ENCODE measurements around the gene NDUFV3.
"Not testable (repeated sequence)": the region's sequence is repeated elsewhere in the genome, so short reads cannot be mapped to it uniquely, and the experiment has no call there.

The NDUFV3 gene

GRCh38 chr21:42887326-42887725, 5.8 kb upstream of the NDUFV3 start:
- no peak for DNase-seq (ENCODE audit: low read depth in 2 of 2, low spot score in 1 of 2)

GRCh38 chr21:42892582-42892930, 553 bp upstream of the NDUFV3 start:
- no peak for DNase-seq (ENCODE audit: low read depth in 2 of 2, low spot score in 1 of 2)

DNA sequence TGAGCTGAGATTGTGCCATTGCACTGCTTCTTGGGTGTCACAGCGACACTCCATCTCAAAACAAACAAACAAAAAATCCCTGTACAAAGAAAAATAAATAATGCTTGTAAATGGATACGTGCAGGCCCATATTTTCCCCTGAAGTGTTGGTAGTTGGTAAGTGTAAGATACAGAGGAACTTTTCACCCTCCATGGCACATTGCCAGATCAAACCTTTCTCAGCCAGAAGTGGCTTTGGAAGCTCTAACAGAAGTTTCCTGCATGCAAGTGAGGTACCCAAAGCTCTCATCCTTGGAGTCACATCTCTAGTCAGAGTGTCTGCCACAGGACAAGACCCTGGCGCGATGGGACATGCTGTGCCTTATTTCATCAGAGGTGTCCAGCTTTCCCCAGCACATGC, 7.3 kb downstream of the NDUFV3 start:
- no peak for DNase-seq (ENCODE audit: low read depth in 2 of 2, low spot score in 1 of 2)

DNA sequence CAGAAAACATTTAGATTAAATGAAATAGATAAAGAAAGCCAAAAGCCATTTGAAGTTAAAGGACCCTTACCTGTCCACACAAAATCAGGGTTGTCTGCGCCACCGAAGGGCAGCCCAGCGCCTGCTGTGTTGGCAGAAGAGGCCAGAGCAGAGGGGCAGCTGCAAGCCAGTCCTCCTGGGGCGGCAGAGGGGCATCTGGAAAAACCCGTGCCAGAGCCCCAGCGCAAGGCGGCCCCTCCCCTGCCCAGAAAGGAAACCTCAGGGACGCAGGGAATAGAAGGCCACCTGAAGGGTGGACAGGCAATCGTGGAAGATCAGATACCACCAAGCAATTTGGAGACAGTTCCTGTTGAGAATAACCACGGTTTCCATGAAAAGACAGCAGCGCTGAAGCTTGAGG, 10.7 kb downstream of the NDUFV3 start:
- DNase-seq (ENCODE audit: low read depth in 2 of 2, low spot score in 1 of 2), result no peak

- DNase-seq (ENCODE audit: low read depth in 2 of 2, low spot score in 1 of 2), result no peak
Observed at GRCh38 chr21:42905195-42905594, 12.1 kb downstream of the NDUFV3 start.

- no peak for DNase-seq (ENCODE audit: low read depth in 2 of 2, low spot score in 1 of 2)
Observed at GRCh38 chr21:42906233-42906632, 13.1 kb downstream of the NDUFV3 start.

GRCh38 chr21:42908484-42908883, 15.4 kb downstream of the NDUFV3 start:
- not testable (repeated sequence) for DNase-seq (ENCODE audit: low read depth in 2 of 2, low spot score in 1 of 2)

GRCh38 chr21:42911920-42912319, 18.8 kb downstream of the NDUFV3 start:
- not testable (repeated sequence) for DNase-seq (ENCODE audit: low read depth in 2 of 2, low spot score in 1 of 2)

DNA sequence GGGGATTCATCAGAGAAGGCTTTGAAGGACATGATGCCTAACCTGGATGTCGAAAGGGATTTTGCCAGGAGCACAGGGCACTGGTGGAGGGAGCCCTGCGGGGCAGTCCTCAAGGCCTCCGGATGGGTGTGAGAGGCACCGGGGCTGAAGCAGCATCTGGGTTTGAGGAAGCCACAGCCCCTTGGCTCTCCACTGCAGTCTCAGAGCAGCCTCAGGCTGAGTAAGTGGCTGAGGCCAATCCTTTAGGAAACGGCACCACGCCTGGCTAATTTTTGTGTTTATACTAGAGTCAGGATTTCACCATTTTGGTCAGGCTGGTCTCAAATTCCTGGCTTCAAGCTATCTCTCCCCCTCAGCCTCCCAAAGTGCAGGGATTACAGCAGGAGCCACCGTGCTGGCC, 20.4 kb downstream of the NDUFV3 start:
- no peak for DNase-seq (ENCODE audit: low read depth in 2 of 2, low spot score in 1 of 2)

DNA sequence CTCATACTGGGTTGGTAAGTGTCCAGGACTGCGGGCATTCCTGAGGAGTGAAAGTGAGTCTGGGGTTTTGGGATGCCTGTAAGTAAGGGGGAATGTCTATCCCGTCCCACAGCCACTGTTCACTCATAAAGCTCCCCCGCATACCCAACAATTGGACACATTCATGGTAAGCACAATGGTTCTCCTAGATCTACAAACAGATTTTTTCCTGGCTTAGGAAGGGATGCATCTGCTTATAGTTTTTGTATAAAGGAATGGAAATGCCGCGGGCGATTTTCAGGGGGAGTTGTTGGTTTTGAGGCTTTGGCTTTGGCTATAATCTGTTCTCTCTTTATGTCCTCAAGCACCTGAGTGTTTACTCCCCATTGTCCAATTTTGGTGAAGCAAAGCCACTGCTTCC, 25.2 kb downstream of the NDUFV3 start:
- no peak for DNase-seq (ENCODE audit: low read depth in 2 of 2, low spot score in 1 of 2)

DNA sequence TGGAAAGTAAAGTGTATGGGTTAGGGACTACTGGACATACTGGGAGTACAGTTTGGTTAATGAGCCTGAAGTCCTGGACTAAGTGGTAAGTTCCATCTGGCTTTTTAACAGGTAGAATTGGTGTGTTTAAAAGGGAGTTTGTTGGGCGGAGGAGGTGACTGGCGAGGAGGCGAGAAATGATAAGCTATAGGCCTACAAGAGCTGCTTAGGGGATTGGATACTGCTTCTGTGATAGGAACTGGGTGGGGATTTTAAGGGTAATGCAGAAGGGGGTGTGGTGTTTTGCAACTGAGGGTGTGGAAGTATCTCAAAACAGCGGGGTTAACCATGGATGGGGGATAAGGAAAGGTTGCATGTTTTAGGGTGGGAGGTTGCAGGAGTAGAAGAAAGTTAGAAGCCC, 28.8 kb downstream of the NDUFV3 start:
- DNase-seq (ENCODE audit: low read depth in 2 of 2, low spot score in 1 of 2), result no peak

DNA sequence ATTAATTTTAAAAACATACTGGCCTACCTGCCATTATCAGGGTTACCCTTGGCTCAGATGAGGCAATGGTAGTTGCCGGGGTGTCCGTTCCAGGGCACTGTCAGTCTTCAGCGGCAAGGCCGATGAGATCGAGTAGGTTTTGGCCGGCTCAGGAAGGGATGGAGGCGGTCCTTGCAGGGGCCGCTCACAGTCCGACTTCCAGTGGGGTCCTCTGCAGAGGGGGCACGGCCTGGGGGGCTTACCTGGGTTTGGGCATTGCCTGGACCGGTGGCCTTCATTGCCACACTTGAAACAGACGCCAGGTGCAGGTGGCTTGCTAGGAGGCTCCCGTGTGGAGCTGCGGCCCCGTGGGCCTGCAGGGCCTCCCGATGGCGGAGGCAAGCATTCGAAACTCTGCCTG, 29.8 kb downstream of the NDUFV3 start:
- DNase-seq (ENCODE audit: low read depth in 2 of 2, low spot score in 1 of 2), result no peak

DNA sequence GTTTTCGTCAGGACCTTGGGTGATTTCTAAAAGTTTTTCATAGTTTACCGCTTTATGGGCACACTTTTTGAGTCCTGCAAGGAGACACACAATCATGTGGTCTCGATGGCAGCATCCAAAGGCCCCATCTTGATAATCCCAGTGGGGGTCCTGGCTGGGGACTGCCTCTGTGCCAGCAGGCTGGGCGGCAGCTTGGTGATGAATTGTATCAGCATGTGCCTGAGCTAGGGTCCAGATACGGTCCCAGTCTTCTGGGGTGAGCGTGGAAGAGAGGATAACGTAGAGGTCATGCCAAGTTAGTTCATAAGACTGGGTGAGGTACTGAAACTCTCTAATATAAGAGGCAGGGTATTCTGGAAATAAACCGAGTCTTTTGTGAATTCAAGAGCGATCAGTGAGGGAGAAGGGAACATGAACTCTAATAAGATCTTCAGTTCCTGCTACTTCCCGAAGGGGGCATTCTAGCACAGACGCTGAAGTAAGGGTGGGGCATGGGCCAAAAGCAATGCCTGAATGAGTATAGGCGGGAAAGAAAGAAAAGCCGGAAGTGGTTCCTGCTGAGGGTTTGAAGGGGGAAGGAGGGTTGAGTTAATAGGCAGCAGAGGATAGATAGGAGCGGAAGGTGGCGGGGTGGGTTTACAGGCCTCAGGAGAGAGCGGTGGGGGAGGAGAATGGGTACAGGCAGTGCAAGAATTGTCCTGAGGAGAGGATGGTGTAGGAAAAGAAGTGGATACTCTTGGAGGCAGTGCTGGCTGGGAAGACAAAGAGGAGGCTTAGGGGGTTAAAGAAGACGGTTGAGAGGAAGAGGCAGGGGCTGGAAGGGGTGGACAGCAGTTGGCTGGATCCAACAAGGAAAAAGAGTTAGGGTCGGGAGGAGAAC, 30.7 kb downstream of the NDUFV3 start:
- DNase-seq (ENCODE audit: low read depth in 2 of 2, low spot score in 1 of 2), result peak; percentile 14 to 33

DNA sequence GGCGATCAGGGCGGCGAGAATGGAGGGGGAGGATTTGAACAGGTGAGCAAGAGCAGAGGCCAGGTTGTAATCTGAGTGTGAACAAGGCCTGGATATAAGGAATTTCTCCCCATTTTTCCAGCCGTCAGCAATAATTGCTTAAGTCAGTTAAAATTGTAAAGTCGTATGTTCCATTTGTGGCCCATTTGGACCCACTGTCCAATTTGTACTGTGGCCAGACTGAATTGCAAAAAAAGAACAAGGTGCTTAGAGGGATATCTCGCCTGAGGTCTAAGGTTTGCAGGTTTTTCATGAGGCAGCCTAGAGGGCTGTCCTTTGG, 31.3 kb downstream of the NDUFV3 start:
- no peak for DNase-seq (ENCODE audit: low read depth in 2 of 2, low spot score in 1 of 2)

DNA sequence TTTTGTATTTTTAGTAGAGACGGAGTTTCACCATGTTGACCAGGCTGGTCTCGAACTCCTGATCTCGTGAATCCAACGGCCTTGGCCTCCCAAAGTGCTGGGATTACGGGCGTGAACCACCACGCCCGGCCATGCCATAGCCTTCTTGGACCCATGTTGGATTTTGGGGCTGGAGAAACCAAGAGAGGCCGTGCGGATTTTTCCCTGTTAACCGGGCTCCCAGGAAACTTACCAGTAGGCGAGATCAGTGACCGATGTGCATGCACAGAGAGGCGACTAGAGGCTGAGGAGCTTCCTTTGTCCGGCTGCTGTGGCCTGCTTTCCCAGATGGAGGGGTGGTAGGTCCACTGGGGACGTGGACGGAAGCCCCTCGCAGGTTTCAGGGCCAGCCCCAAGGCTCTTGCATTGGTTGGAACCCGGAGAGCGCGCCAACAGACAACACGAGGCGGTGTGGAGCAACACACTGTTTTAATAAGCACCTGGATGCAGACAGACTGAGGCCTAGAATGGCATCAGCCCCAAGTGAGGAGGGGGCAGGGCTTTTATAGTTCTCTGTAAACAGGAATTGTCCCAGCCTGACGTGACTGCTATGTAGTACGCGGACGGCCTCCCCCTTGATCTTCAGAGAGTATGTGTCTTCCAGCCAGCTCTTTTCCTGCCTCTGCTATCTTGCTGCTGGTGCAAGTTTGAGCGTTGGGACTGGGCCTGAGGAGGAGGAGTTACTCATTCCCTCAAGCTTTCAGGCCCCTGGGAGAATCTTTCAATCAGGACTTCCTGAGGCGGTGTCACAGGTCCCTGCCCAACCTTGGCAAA, 32.2 kb downstream of the NDUFV3 start, which contains the start of gene ERVH48-1:
TSS of gene ERVH48-1 (minus strand) at position 517 of the 813 bp plus-strand sequence. CDS start 6,624 bp downstream, outside the sequence.
- DNase-seq (ENCODE audit: low read depth in 2 of 2, low spot score in 1 of 2), result no peak

- not testable (repeated sequence) for DNase-seq (ENCODE audit: low read depth in 2 of 2, low spot score in 1 of 2)
Observed at GRCh38 chr21:42927474-42928200, 34.5 kb downstream of the NDUFV3 start.

GRCh38 chr21:42929969-42930368, 36.9 kb downstream of the NDUFV3 start:
- DNase-seq (ENCODE audit: low read depth in 2 of 2, low spot score in 1 of 2), result no peak

- no peak for DNase-seq (ENCODE audit: low read depth in 2 of 2, low spot score in 1 of 2)
Observed at GRCh38 chr21:42931560-42932235, 38.6 kb downstream of the NDUFV3 start.

GRCh38 chr21:42932378-42933136, 39.4 kb downstream of the NDUFV3 start:
- DNase-seq (ENCODE audit: low read depth in 2 of 2, low spot score in 1 of 2), result not testable (repeated sequence)
